Right lobe of liver (tissue), 6 donors: ENCODE results near the gene ALS2CL. TPM values are rescaled to one million over a fixed set of nuclear protein-coding genes. Genes with fewer than 3 reads are reported as not detected.
A peak's percentile ranks its signal among the peaks of the same experiment; 100 is the strongest.

ENCODE experiments used
- ATAC-seq, 4 donors: fragments of 200-7000 bp; cut with Tn5 transposase; one replicate each; pipeline ENCODE4 v1.9.1; 2020; ENCODE audit warnings: mild to moderate bottlenecking in 4 of 4, moderate library complexity in 4 of 4
- DNase-seq, 3 donors: peaks; one replicate each; pipeline ENCODE4 v3.0.0-alpha.2; 2020
- H3K27ac ChIP-seq, 3 donors: fragments of 200-600 bp; one replicate each; pipeline ENCODE4 v1.8.0; 2022
- H3K27me3 ChIP-seq, 2 donors: fragments of 200-600 bp; one replicate each; pipeline ENCODE4 v1.8.0; 2022
- H3K36me3 ChIP-seq, 4 donors: fragments of 200-600 bp; sonication (generic) in 1 of 4; one replicate each; pipeline versions ENCODE4 v1.5.1 to v1.8.0; 2017 to 2022; ENCODE audit warnings: control low read depth in 1 of 4
- H3K4me1 ChIP-seq, 4 donors: fragments of 200-600 bp; sonication (generic) in 1 of 4; one replicate each; pipeline versions ENCODE4 v1.5.1 to v1.8.0; 2017 to 2022; ENCODE audit warnings: control low read depth in 1 of 4
- H3K4me3 ChIP-seq, 3 donors: fragments of 200-600 bp; one replicate each; pipeline ENCODE4 v1.8.0; 2022
- H3K9me3 ChIP-seq, 4 donors: fragments of 200-600 bp; sonication (generic) in 1 of 4; one replicate each; pipeline versions ENCODE4 v1.5.1 to v1.8.0; 2017 to 2022; ENCODE audit warnings: control low read depth in 1 of 4
- POLR2A ChIP-seq: fragments of 450-650 bp; IDR thresholded peaks from one replicate; pipeline ENCODE4 v1.6.1; 2017; ENCODE audit warnings: antibody characterized with exemption, mild to moderate bottlenecking
- WGBS: methylation state at CpG from one replicate; pipeline ENCODE4 v1.1.6; 2018; ENCODE audit warnings: low coverage, low lambda C conversion rate; ENCODE audit not compliant: insufficient coverage; ENCODE audit errors: missing lambda C conversion rate; 5-methylcytosine and 5-hydroxymethylcytosine counted together
- intact Hi-C, 2 donors: fragments of 100-400 bp; cut with DNase I; formaldehyde crosslinking; loops; one replicate each; pipeline versions ENCODE4 v1.11.2 to v1.14.1; 2022
- total RNA-seq, 6 experiments: library from RNA; depleted of rRNA in 2 of 6; stranded (reverse); fragments of >200 nt in 2 of 6; fragmentation: NEBNext Ultra II Directional in 3 of 6; extraction: Animal tissue kit (Norgen Biotek cat#: 25700) in 3 of 6; gene quantifications; one replicate each; pipeline versions ENCODE4 v1.1.0 to v1.2.4, GENCODE V29; 2016 to 2023
- TF ChIP-seq, protein P1 (sequence below), 4 donors: fragments of 200-600 bp in 3 of 4; fragments of 450-650 bp in 1 of 4; IDR thresholded peaks; one replicate each; pipeline versions ENCODE4 v1.5.1 to v1.8.0; 2016 to 2022; ENCODE audit warnings: antibody characterized with exemption in 4 of 4, mild to moderate bottlenecking in 2 of 4
- donor health status: DM: no; HTN: yes; CAD: no.
- donor health status: DM: no; HTN: no; CAD: no.
- donor health status: DM: no; HTN: no; CAD: no.
- donor health status: DM: no; HTN: yes; CAD: no.
- donor health status: DM: no; HTN: yes; CAD: no.

Gene ALS2CL
- total RNA-seq, 6 experiments from 2014 or later: 12.3 to 19.1 (median 15.9) TPM

DNA sequence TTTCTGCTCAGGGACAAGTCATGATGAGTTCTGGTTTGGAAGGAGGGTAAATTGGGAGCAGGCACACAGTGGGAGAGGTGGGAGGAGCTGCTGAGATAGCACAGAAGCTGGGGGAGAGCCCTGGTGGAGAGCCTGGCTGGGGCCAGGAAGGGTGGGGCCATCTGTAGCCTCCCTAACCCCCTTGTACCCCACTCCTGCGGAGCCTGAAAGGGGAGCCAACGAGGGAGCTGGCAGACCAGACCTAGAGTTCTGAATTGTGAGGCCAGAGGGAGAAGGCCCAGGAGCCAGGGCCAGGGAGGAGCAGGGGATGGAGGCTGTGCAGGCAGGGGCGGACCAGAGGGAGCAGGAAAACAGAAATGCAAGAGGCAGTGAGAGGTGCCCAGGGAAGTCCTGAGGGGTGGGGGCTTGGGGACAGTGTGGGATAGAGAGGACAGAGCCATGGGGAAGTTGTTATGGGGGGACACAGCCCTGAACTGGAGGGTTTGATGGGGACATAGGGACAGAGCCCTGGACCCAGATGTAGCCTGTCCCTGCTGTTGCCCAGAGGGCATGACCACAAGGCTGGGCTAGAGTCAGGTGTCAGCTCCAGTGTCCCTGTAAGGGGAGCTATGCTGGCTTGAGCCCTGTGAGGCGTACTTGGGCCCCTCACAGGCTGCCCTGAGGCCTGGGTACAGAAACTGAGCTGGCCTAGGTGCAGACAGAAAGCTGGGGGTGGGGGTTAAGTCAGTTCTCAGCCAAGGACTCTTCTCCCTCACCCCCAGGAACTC is 8.9 kb upstream of the ALS2CL start:
- intact Hi-C loops: no loop called here
- ATAC-seq (no peak), DNase-seq (peak in 2 of 3 donors; percentile 12 to 49)
- Histone ChIP-seq H3K9me3 (no peaks in the 10 kb centered on the region), H3K4me3 (no peak overlapping the region), H3K27ac (no peak overlapping the region), H3K36me3 (no peaks in the 10 kb centered on the region), H3K4me1 (peaks cover 0 to 19% (median 7%) of the 10 kb centered on the region in 4 donors), H3K27me3 (no peaks in the 10 kb centered on the region)
- 54% methylated on average over 3 of the region's 4 CpGs for WGBS
- no peak for TF ChIP-seq POLR2A
- TF ChIP-seq, protein P1, sequence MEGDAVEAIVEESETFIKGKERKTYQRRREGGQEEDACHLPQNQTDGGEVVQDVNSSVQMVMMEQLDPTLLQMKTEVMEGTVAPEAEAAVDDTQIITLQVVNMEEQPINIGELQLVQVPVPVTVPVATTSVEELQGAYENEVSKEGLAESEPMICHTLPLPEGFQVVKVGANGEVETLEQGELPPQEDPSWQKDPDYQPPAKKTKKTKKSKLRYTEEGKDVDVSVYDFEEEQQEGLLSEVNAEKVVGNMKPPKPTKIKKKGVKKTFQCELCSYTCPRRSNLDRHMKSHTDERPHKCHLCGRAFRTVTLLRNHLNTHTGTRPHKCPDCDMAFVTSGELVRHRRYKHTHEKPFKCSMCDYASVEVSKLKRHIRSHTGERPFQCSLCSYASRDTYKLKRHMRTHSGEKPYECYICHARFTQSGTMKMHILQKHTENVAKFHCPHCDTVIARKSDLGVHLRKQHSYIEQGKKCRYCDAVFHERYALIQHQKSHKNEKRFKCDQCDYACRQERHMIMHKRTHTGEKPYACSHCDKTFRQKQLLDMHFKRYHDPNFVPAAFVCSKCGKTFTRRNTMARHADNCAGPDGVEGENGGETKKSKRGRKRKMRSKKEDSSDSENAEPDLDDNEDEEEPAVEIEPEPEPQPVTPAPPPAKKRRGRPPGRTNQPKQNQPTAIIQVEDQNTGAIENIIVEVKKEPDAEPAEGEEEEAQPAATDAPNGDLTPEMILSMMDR (IDR thresholded peaks at IDR 0.05): no peak

DNA sequence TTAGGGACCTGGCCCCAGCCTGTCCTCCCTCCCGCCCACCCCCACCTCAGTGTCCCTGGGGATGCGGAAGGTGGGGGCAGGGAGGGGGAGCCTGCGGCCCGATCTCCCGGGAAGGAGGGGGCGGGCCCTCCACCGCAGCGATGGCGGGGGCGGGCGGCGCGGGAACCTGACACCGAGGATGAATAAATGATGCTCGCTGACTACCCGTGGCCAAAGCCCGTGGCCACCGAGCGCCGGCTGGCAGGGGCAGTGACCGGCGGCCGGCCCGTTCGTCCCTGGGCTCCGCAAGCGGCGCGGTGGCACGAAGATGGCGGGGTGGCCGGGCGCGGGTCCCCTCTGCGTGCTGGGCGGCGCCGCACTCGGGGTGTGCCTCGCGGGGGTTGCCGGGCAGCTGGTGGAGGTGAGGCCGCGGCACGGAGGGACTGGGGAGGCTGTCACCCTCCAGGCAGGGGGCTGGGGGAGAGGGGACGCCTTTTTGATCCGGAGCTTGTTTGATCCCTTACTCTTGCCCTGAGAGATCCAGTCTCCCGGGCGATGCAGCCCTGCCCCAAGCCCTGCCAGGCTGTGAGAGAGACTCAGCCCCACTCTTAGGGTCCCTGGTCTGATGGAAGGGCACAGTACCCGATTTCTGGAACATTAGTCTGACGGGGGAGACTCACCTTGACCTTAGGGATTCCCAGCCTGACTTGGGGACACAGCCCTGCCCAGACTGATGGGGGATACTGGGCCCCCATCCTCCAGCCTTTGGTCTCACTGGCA is 7.9 kb upstream of the ALS2CL start, which contains the start of gene TMIE:
TMIE (plus strand) TSS at position 212 of the 759 bp plus-strand sequence; CDS start at position 308, 96 bp downstream.
- DNase-seq: peak in 1 of 3 donors; percentile 16
- Histone ChIP-seq H3K4me1 (peaks cover 0 to 21% (median 7%) of the 10 kb centered on the region in 4 donors), H3K27ac (peak within 1 kb of the TSS in 1 of 3 donors; percentile 39), H3K4me3 (no peak within 1 kb of the TSS), H3K27me3 (no peaks in the 10 kb centered on the region), H3K36me3 (no peaks in the 10 kb centered on the region), H3K9me3 (no peaks in the 10 kb centered on the region)
- intact Hi-C loops: no loop called here
- 17% methylated on average over 1 of the region's 51 CpGs for WGBS
- ATAC-seq: no peak
- TF ChIP-seq, protein P1 (IDR thresholded peaks at IDR 0.05): no peak
- TF ChIP-seq POLR2A: no peak

DNA sequence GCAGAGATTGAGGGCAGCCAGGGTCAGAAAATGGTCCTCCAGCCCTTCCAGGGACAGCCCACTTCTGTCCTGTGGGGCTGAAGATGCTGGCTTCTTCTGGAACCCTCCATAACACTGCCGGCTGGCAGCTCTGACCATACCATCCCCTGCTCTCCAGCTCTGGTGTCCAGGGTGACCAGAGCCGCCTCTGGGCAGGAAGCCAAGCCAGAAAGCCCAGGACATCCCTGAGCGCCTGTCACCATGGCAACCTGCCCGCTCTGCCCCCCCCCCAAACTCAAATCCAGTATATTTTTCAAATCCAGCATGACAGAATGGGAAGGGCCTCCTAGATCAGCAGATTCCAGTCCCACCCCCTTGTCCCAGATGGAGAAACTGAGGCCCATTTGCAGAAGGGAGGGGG is 7.3 kb upstream of the ALS2CL start:
- Histone ChIP-seq H3K9me3 (no peaks in the 10 kb centered on the region), H3K4me3 (no peak overlapping the region), H3K27ac (no peak overlapping the region), H3K27me3 (no peaks in the 10 kb centered on the region), H3K36me3 (no peaks in the 10 kb centered on the region), H3K4me1 (peaks cover 0 to 27% (median 7%) of the 10 kb centered on the region in 4 donors)
- no CpG with 5 or more reads among the region's 4 CpGs for WGBS
- intact Hi-C loops: no loop called here
- peak in 1 of 4 donors; percentile 5 for ATAC-seq
- DNase-seq: peak in 1 of 3 donors; percentile 66
- TF ChIP-seq, protein P1 (IDR thresholded peaks at IDR 0.05): no peak
- TF ChIP-seq POLR2A: no peak

DNA sequence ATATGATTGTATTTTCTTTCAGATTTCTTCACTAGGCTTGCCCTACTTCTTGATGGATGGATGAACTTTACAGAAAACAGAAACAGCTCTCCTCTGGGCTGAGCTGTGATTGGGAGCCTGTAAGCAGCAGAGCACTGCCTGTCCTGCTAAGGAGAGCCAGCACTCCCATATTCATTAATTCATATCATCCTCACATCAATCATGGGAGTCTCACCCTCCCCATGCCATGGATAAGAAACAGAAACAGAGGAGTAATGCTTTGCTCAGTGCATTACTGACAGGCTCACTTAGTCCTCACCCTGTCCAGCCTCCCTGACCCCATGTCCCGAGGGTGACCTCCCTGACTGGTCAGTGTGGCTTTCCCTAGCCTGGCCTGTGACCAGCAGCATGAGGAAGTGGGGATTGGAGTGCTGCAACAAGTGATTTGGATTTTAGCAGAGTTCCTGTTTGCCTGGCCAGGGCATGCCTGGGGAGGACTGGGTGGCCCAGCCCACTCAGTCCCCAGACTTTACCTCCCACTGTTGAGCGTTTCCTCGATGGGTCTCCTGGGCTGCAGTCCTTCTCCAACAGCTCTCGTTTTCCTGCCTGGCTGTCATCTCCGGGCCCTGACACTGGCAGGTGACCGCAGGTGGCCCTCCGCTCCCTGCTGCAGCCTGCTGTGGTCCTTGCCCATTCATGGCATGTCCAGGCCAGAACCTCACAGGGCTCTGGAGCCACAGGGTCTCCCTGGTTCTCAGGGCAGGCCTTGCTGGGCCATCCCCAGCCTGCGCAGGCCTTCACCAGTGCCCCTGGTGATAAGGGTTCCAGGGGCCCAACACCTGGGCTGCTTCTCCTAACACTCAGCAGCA is 6.4 kb upstream of the ALS2CL start:
- intact Hi-C loops: no loop called here
- Histone ChIP-seq H3K9me3 (no peaks in the 10 kb centered on the region), H3K4me3 (no peak overlapping the region), H3K36me3 (no peaks in the 10 kb centered on the region), H3K27me3 (no peaks in the 10 kb centered on the region), H3K4me1 (peaks cover 0 to 31% (median 7%) of the 10 kb centered on the region in 4 donors), H3K27ac (peak overlapping the region in 1 of 3 donors; percentile 39)
- TF ChIP-seq POLR2A: no peak
- TF ChIP-seq, protein P1 (IDR thresholded peaks at IDR 0.05): no peak
- WGBS: 8% methylated on average over 2 of the region's 8 CpGs
- peak; percentile 87 to 92 (median 87) for DNase-seq
- peak; percentile 84 to 87 (median 86) for ATAC-seq
